Measurements from ENCODE around the gene ZDHHC14. TPM values are rescaled to one million over a fixed set of nuclear protein-coding genes. Genes with fewer than 3 reads are reported as not detected.

Gene ZDHHC14
- total RNA-seq, 4 donors from 2014 or later: 7.3 to 14.4 (median 8.1) TPM

- no peaks in the 10 kb centered on the region for H3K36me3 ChIP-seq
- ATAC-seq: no peak
- H3K27me3 ChIP-seq: peaks cover 14% of the 10 kb centered on the region
- H3K27ac ChIP-seq: no peak overlapping the region
- H3K9me3 ChIP-seq: no peaks in the 10 kb centered on the region
- TF ChIP-seq POLR2AphosphoS5 (IDR thresholded peaks at IDR 0.05) (no peak), POLR2A (IDR thresholded peaks at IDR 0.05) (no peak), CTCF (IDR thresholded peaks at IDR 0.05) (no peak), EP300 (IDR thresholded peaks at IDR 0.05) (no peak)
- H3K4me3 ChIP-seq: no peak overlapping the region
- 90 to 95% methylated on average over 4 to 5 of the region's 10 CpGs for WGBS, 2 donors (ENCODE audit: low coverage in 1 of 2)
- no peaks in the 10 kb centered on the region for H3K4me1 ChIP-seq
These were observed 8.3 kb upstream of the ZDHHC14 start for GRCh38 chr6:157372501-157373280.

GRCh38 chr6:157374889-157375443, 6.0 kb upstream of the ZDHHC14 start:
- Histone ChIP-seq H3K4me3 (no peak overlapping the region), H3K27ac (no peak overlapping the region), H3K36me3 (no peaks in the 10 kb centered on the region), H3K4me1 (peaks cover 0 to 7% (median 0%) of the 10 kb centered on the region in 3 donors), H3K27me3 (no peaks in the 10 kb centered on the region), H3K9me3 (no peaks in the 10 kb centered on the region)
- ATAC-seq: no peak
- WGBS, 2 donors (ENCODE audit: low coverage in 1 of 2): 63 to 65% methylated on average over 5 to 6 of the region's 6 CpGs
- TF ChIP-seq CTCF (IDR thresholded peaks at IDR 0.05) (no peak), POLR2AphosphoS5 (IDR thresholded peaks at IDR 0.05) (no peak), POLR2A (IDR thresholded peaks at IDR 0.05) (no peak), EP300 (IDR thresholded peaks at IDR 0.05) (no peak)

- WGBS, 2 donors (ENCODE audit: low coverage in 1 of 2): 93 to 94% methylated on average over 3 of the region's 3 CpGs
- Histone ChIP-seq H3K36me3 (no peaks in the 10 kb centered on the region), H3K4me1 (peaks cover 0 to 7% (median 0%) of the 10 kb centered on the region in 3 donors), H3K4me3 (no peak overlapping the region), H3K27me3 (no peaks in the 10 kb centered on the region), H3K9me3 (no peaks in the 10 kb centered on the region), H3K27ac (no peak overlapping the region)
- ATAC-seq: no peak
- TF ChIP-seq EP300 (IDR thresholded peaks at IDR 0.05) (no peak), CTCF (IDR thresholded peaks at IDR 0.05) (no peak), POLR2AphosphoS5 (IDR thresholded peaks at IDR 0.05) (no peak), POLR2A (IDR thresholded peaks at IDR 0.05) (no peak)
These were observed 4.7 kb upstream of the ZDHHC14 start for GRCh38 chr6:157376241-157376640.

GRCh38 chr6:157376706-157377230, 4.2 kb upstream of the ZDHHC14 start:
- Histone ChIP-seq H3K9me3 (no peaks in the 10 kb centered on the region), H3K36me3 (no peaks in the 10 kb centered on the region), H3K27me3 (no peaks in the 10 kb centered on the region), H3K27ac (no peak overlapping the region), H3K4me3 (no peak overlapping the region), H3K4me1 (peaks cover 0 to 7% (median 0%) of the 10 kb centered on the region in 3 donors)
- 71 to 73% methylated on average over 4 to 9 of the region's 9 CpGs for WGBS, 2 donors (ENCODE audit: low coverage in 1 of 2)
- ATAC-seq: no peak
- TF ChIP-seq EP300 (IDR thresholded peaks at IDR 0.05) (no peak), POLR2A (IDR thresholded peaks at IDR 0.05) (no peak), CTCF (IDR thresholded peaks at IDR 0.05) (no peak), POLR2AphosphoS5 (IDR thresholded peaks at IDR 0.05) (no peak)
